H9 (cell line): ENCODE results near the gene PDGFRB. TPM values are rescaled to one million over a fixed set of nuclear protein-coding genes. Genes with fewer than 3 reads are reported as not detected.

Experiments used
- DNase-seq: peaks from one replicate; pipeline ENCODE4 v3.0.0-alpha.2; 2017
- H2AFZ ChIP-seq: one replicate; pipeline ENCODE4 v1.6.1; 2013; ENCODE audit warnings: mild to moderate bottlenecking, low read length, control low read depth, moderate library complexity
- H2AK5ac ChIP-seq: 2 replicates; pipeline ENCODE4 v1.6.1; 2013; ENCODE audit warnings: low read length, control low read depth, mixed read lengths; ENCODE audit not compliant: insufficient read length
- H2BK120ac ChIP-seq: one replicate; pipeline ENCODE4 v1.6.1; 2013; ENCODE audit warnings: low read depth, mild to moderate bottlenecking, low read length, control low read depth, inconsistent platforms; ENCODE audit not compliant: poor library complexity, severe bottlenecking
- H2BK12ac ChIP-seq: 2 replicates; pipeline ENCODE4 v1.6.1; 2013; ENCODE audit warnings: low read length, control low read depth, mixed read lengths, low read depth; ENCODE audit not compliant: insufficient read length
- H2BK15ac ChIP-seq: 2 replicates; pipeline ENCODE4 v1.6.1; 2013; ENCODE audit warnings: low read depth, low read length, control low read depth
- H2BK20ac ChIP-seq: one replicate; pipeline ENCODE4 v1.6.1; 2013; ENCODE audit warnings: low read depth, mild to moderate bottlenecking, low read length, control low read depth, inconsistent platforms; ENCODE audit not compliant: poor library complexity, severe bottlenecking
- H2BK5ac ChIP-seq: 2 replicates; pipeline ENCODE4 v1.6.1; 2013; ENCODE audit warnings: low read length, control low read depth, mixed read lengths; ENCODE audit not compliant: insufficient read length
- H3K14ac ChIP-seq: 2 replicates; pipeline ENCODE4 v1.6.1; 2013; ENCODE audit warnings: low read length, control low read depth; ENCODE audit not compliant: insufficient read depth
- H3K18ac ChIP-seq: 2 replicates; pipeline ENCODE4 v1.6.1; 2013; ENCODE audit warnings: low read depth, mild to moderate bottlenecking, mixed read lengths, low read length, control low read depth; ENCODE audit not compliant: insufficient read length
- H3K23ac ChIP-seq: 2 replicates; pipeline ENCODE4 v1.6.1; 2013; ENCODE audit warnings: low read length, control low read depth, mixed read lengths, low read depth; ENCODE audit not compliant: insufficient read length
- H3K23me2 ChIP-seq: 2 replicates; pipeline ENCODE4 v1.6.1; 2013; ENCODE audit warnings: low read depth, mild to moderate bottlenecking, mixed read lengths, low read length, control low read depth; ENCODE audit not compliant: insufficient read length, poor library complexity, severe bottlenecking
- H3K27ac ChIP-seq: 2 replicates; pipeline ENCODE4 v1.5.1; 2013; ENCODE audit warnings: low read length, control low read depth, mixed read lengths, low read depth; ENCODE audit not compliant: insufficient read length
- H3K27me3 ChIP-seq: 2 replicates; pipeline ENCODE4 v1.6.1; 2013; ENCODE audit warnings: low read length, control low read depth, inconsistent platforms; ENCODE audit not compliant: insufficient read depth
- H3K4ac ChIP-seq: 2 replicates; pipeline ENCODE4 v1.6.1; 2013; ENCODE audit warnings: low read depth, mild to moderate bottlenecking, control low read depth, inconsistent platforms, low read length, moderate library complexity
- H3K4me1 ChIP-seq: 2 replicates; pipeline ENCODE4 v1.6.1; 2013; ENCODE audit warnings: low read length, control low read depth, inconsistent platforms; ENCODE audit not compliant: insufficient read depth
- H3K4me2 ChIP-seq: 2 replicates; pipeline ENCODE4 v1.6.1; 2013; ENCODE audit warnings: low read length, control low read depth, mixed read lengths; ENCODE audit not compliant: insufficient read length, insufficient read depth
- H3K56ac ChIP-seq: 2 replicates; pipeline ENCODE4 v1.6.1; 2013; ENCODE audit warnings: low read depth, mild to moderate bottlenecking, mixed read lengths, low read length, control low read depth; ENCODE audit not compliant: insufficient read length
- H3K79me1 ChIP-seq: 2 replicates; pipeline ENCODE4 v1.6.1; 2013; ENCODE audit warnings: low read depth, mild to moderate bottlenecking, moderate library complexity, low read length, control low read depth, inconsistent platforms; ENCODE audit not compliant: insufficient read depth, poor library complexity, severe bottlenecking
- H3K79me2 ChIP-seq: 2 replicates; pipeline ENCODE4 v1.6.1; 2013; ENCODE audit warnings: low read length, control low read depth, inconsistent platforms; ENCODE audit not compliant: insufficient read depth
- H3K9ac ChIP-seq: 2 replicates; pipeline ENCODE4 v1.6.1; 2013; ENCODE audit warnings: low read length, control low read depth, mixed read lengths; ENCODE audit not compliant: insufficient read length; ENCODE audit errors: extremely low read depth
- H3K9me3 ChIP-seq: one replicate; pipeline ENCODE4 v1.6.1; 2013; ENCODE audit warnings: low read depth, low read length, inconsistent platforms; ENCODE audit not compliant: control insufficient read depth
- H3T11ph ChIP-seq: one replicate; pipeline ENCODE4 v1.6.1; 2013; ENCODE audit warnings: mild to moderate bottlenecking, low read length, control low read depth, inconsistent platforms
- H4K20me1 ChIP-seq: one replicate; pipeline ENCODE4 v1.6.1; 2013; ENCODE audit not compliant: control insufficient read depth, insufficient read length, insufficient read depth
- H4K5ac ChIP-seq: 2 replicates; pipeline ENCODE4 v1.6.1; 2013; ENCODE audit warnings: low read depth, mild to moderate bottlenecking, mixed read lengths, low read length, control low read depth; ENCODE audit not compliant: insufficient read length
- H4K8ac ChIP-seq: replicated peaks from 2 replicates; pipeline ENCODE4 v1.6.1; 2013; ENCODE audit warnings: low read length, control low read depth, mixed read lengths, low read depth; ENCODE audit not compliant: insufficient read length
- H4K91ac ChIP-seq: 2 replicates; pipeline ENCODE4 v1.6.1; 2013; ENCODE audit warnings: low read depth, mild to moderate bottlenecking, moderate library complexity, mixed read lengths, low read length, control low read depth; ENCODE audit not compliant: insufficient read length
- H3K27ac Mint-ChIP-seq, 3 experiments: 2 replicates in 2 of 3; 3 replicates in 1 of 3; pipeline ENCODE4 v1.8.0; 2020 to 2021; ENCODE audit warnings: mixed read lengths in 3 of 3, mild to moderate bottlenecking in 1 of 3, moderate library complexity in 1 of 3
- H3K27me3 Mint-ChIP-seq: 2 replicates; pipeline ENCODE4 v1.8.0; 2021; ENCODE audit warnings: low read depth, mild to moderate bottlenecking, moderate library complexity, mixed read lengths
- H3K36me3 Mint-ChIP-seq, 3 experiments: 2 replicates in 2 of 3; 3 replicates in 1 of 3; pipeline ENCODE4 v1.8.0; 2020 to 2021; ENCODE audit warnings: low read depth in 3 of 3, mixed read lengths in 3 of 3; ENCODE audit not compliant: insufficient read depth in 1 of 3
- H3K4me1 Mint-ChIP-seq, 2 experiments: 2 replicates each; pipeline ENCODE4 v1.8.0; 2020; ENCODE audit warnings: mixed read lengths in 2 of 2
- H3K4me3 Mint-ChIP-seq, 2 experiments: 2 replicates in 1 of 2; 3 replicates in 1 of 2; pipeline ENCODE4 v1.8.0; 2020 to 2021; ENCODE audit warnings: mild to moderate bottlenecking in 2 of 2, mixed read lengths in 2 of 2, moderate library complexity in 1 of 2
- H3K9me3 Mint-ChIP-seq, 2 experiments: 2 replicates in 1 of 2; 3 replicates in 1 of 2; pipeline ENCODE4 v1.8.0; 2020; ENCODE audit warnings: mild to moderate bottlenecking in 2 of 2, mixed read lengths in 2 of 2, moderate library complexity in 1 of 2
- CTCF ChIP-seq: fragments of 200-600 bp; sonication (generic); conservative IDR thresholded peaks from 3 replicates; pipeline ENCODE4 v1.8.0; 2021; ENCODE audit warnings: antibody characterized with exemption, mild to moderate bottlenecking
- WGBS: extraction: QIAGEN DNeasy Blood & Tissue Kit; methylation state at CpG from one replicate; pipeline ENCODE4 v1.1.7; 2013; ENCODE audit warnings: missing lambda C conversion rate, low lambda C conversion rate, mixed read lengths; ENCODE audit not compliant: insufficient read length; ENCODE audit errors: extremely low coverage; 5-methylcytosine and 5-hydroxymethylcytosine counted together
- total RNA-seq: library from RNA; stranded (reverse); gene quantifications from 2 replicates; pipeline ENCODE4 v1.2.1, GENCODE V29; 2021

PDGFRB gene
- total RNA-seq, 1 experiment from 2014 or later, result 2.2 TPM

GRCh38 chr5:150125334-150125733 is 30.3 kb downstream of the PDGFRB start:
- no peak overlapping the region for H2BK5ac ChIP-seq
- no peak overlapping the region for H3K4me2 ChIP-seq
- no peaks in the 10 kb centered on the region for H3K27me3 ChIP-seq
- no peaks in the 10 kb centered on the region for H3K79me2 ChIP-seq
- H3K4me1 Mint-ChIP-seq, result peaks cover 24 to 29% of the 10 kb centered on the region in 2 experiments
- H3K14ac ChIP-seq, result no peak overlapping the region
- H3K23ac ChIP-seq, result no peak overlapping the region
- H3K56ac ChIP-seq, result no peak overlapping the region
- no peaks in the 10 kb centered on the region for H4K20me1 ChIP-seq
- no peak overlapping the region for H3K9ac ChIP-seq
- no peaks in the 10 kb centered on the region for H3K9me3 ChIP-seq
- no peak overlapping the region for H2BK15ac ChIP-seq
- no CpG with 5 or more reads among the region's 10 CpGs for WGBS
- no peak overlapping the region for H3K27ac Mint-ChIP-seq
- no peak overlapping the region for H4K91ac ChIP-seq
- no peak overlapping the region for H3K4me3 Mint-ChIP-seq
- H3K4me1 ChIP-seq, result no peaks in the 10 kb centered on the region
- peaks cover 29% of the 10 kb centered on the region for H3K27me3 Mint-ChIP-seq
- no peaks in the 10 kb centered on the region for H3K9me3 Mint-ChIP-seq
- H4K8ac ChIP-seq, result no peak overlapping the region
- no peak overlapping the region for H2AK5ac ChIP-seq
- no peak overlapping the region for H3K27ac ChIP-seq
- no peaks in the 10 kb centered on the region for H3K23me2 ChIP-seq
- no peak overlapping the region for H2BK12ac ChIP-seq
- no peak overlapping the region for H2BK120ac ChIP-seq
- H4K5ac ChIP-seq, result no peak overlapping the region
- no peak overlapping the region for H3K4ac ChIP-seq
- no peak for DNase-seq
- H3K79me1 ChIP-seq, result no peaks in the 10 kb centered on the region
- H3K36me3 Mint-ChIP-seq, result no peaks in the 10 kb centered on the region; a peak in 1 of 7 replicates
- TF ChIP-seq CTCF, result no peak
- H3T11ph ChIP-seq, result no peak overlapping the region
- no peak overlapping the region for H2AFZ ChIP-seq
- no peak overlapping the region for H3K18ac ChIP-seq
- no peak overlapping the region for H2BK20ac ChIP-seq
